Measurements from ENCODE around the gene TPK1. TPM values are rescaled to one million over a fixed set of nuclear protein-coding genes. Genes with fewer than 3 reads are reported as not detected.

Gene TPK1
- total and polyA plus RNA-seq, 8 donors, result 1.4 to 3.6 (median 2.2) TPM

GRCh38 chr7:144525956-144526355 is 309.9 kb downstream of the TPK1 start:
- intact Hi-C loops (cut with DNase I), result no loop called here
- FAIRE-seq, result no peak
- TF ChIP-seq CTCF (IDR thresholded peaks at IDR 0.05), result no peak

GRCh38 chr7:144524271-144524670 is 311.6 kb downstream of the TPK1 start:
- no peak overlapping the region for H3K4me3 ChIP-seq
- no peak for TF ChIP-seq CTCF (IDR thresholded peaks at IDR 0.05)
- 82 to 85% methylated on average over 3 of the region's 3 CpGs for WGBS, 2 donors
- no peak for FAIRE-seq
- intact Hi-C loops (cut with DNase I), result no loop called here
- no peak for DNase-seq
- no peaks in the 10 kb centered on the region for H3K27me3 ChIP-seq
- H3K4me1 ChIP-seq, result no peaks in the 10 kb centered on the region
- ATAC-seq, result no peak
- H3K27ac ChIP-seq, result no peak overlapping the region
- H3K36me3 ChIP-seq, result no peaks in the 10 kb centered on the region
- no peaks in the 10 kb centered on the region for H3K9me3 ChIP-seq

More at GRCh38 chr7:144525956-144526355, 309.9 kb downstream of the TPK1 start:
- H3K4me1 ChIP-seq, result no peaks in the 10 kb centered on the region
- no peak overlapping the region for H3K4me3 ChIP-seq
- no peaks in the 10 kb centered on the region for H3K36me3 ChIP-seq
- no peak for ATAC-seq
- H3K9me3 ChIP-seq, result no peaks in the 10 kb centered on the region
- 64 to 66% methylated on average over 1 of the region's 1 CpG for WGBS, 2 donors
- no peak overlapping the region for H3K27ac ChIP-seq
- no peaks in the 10 kb centered on the region for H3K27me3 ChIP-seq
- DNase-seq, result no peak

- Histone ChIP-seq H3K9me3 (no peaks in the 10 kb centered on the region), H3K4me1 (no peaks in the 10 kb centered on the region), H3K27me3 (no peaks in the 10 kb centered on the region), H3K4me3 (no peak overlapping the region), H3K27ac (no peak overlapping the region), H3K36me3 (no peaks in the 10 kb centered on the region)
- DNase-seq (no peak), ATAC-seq (no peak), FAIRE-seq (no peak)
- TF ChIP-seq CTCF (IDR thresholded peaks at IDR 0.05), result no peak
- intact Hi-C loops (cut with DNase I), result no loop called here
- WGBS, 2 donors, result 89 to 90% methylated on average over 3 of the region's 3 CpGs
These were observed 312.2 kb downstream of the TPK1 start for GRCh38 chr7:144523621-144524020.

GRCh38 chr7:144519925-144520324 is 315.9 kb downstream of the TPK1 start:
- WGBS, 2 donors, result 75 to 83% methylated on average over 4 of the region's 4 CpGs
- intact Hi-C loops (cut with DNase I), result no loop called here

GRCh38 chr7:144518360-144518759 is 317.5 kb downstream of the TPK1 start:
- no peak for DNase-seq
- intact Hi-C loops (cut with DNase I), result no loop called here
- no peak overlapping the region for H3K27ac ChIP-seq
- H3K4me1 ChIP-seq, result no peaks in the 10 kb centered on the region
- no peaks in the 10 kb centered on the region for H3K36me3 ChIP-seq
- no peak for FAIRE-seq
- no peak overlapping the region for H3K4me3 ChIP-seq
- H3K9me3 ChIP-seq, result no peaks in the 10 kb centered on the region
- 28 to 61% methylated on average over 1 of the region's 1 CpG for WGBS, 2 donors
- H3K27me3 ChIP-seq, result no peaks in the 10 kb centered on the region
- TF ChIP-seq CTCF (IDR thresholded peaks at IDR 0.05), result no peak
- ATAC-seq, result no peak

More at GRCh38 chr7:144519925-144520324, 315.9 kb downstream of the TPK1 start:
- Histone ChIP-seq H3K4me1 (no peaks in the 10 kb centered on the region), H3K27me3 (no peaks in the 10 kb centered on the region), H3K27ac (no peak overlapping the region), H3K36me3 (no peaks in the 10 kb centered on the region), H3K9me3 (no peaks in the 10 kb centered on the region), H3K4me3 (no peak overlapping the region)
- no peak for FAIRE-seq
- DNase-seq, result no peak
- ATAC-seq, result no peak
- no peak for TF ChIP-seq CTCF (IDR thresholded peaks at IDR 0.05)
